GM18909 (cell line): ENCODE results near the gene OSBPL2.

Source experiments
- ATAC-seq: cut with Tn5 transposase; IDR thresholded peaks from one replicate; pipeline ENCODE4 v1.9.1; 2021; ENCODE audit warnings: mild to moderate bottlenecking; ENCODE audit not compliant: unreplicated experiment, poor library complexity

Gene OSBPL2

DNA sequence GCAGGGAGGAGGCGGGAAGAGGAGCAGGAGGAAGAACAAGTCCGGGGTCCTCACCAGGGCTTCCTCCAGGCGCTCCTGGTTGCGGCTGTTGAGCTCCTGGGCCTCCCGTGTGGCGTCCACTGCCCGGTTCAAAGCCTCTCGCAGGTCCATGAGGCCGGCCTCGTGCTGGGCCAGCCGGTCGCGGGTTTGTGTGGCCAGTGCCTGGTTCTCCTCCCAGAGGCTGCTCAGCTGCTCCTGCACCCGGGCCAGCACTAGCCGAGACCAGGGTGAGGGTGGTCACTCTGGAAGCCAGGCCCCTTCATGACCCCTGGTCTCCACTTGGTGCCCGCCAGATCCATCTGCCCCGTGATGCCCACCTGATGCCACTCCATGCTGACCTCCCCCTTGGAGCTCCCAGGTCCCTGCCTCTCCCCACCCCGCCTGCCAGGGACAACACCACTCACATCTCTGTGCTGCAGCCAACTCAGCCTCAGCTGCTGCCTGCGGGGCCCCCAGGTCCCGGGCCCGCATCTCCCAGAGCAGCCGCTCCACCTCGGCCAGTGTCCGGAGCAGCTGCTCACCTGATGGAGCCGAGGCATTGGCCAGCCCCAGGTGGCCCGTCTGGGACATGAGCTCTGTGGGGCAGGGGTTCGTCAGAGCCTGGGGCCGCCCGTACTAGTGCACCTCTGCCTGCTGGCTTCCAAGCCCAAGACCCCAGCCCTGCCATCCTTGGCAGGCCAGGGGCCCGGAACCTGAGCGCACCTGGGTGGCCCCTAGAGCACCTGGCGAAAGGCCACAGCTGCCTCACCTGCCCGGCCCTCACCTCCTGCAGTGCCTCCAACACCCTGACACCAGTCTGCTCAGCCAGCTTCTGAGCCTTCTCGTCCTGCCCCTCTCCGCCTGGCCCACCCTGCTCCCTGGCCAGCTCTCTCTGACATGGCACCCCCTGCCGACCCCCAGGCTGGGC is 80.4 kb downstream of the OSBPL2 start:
- ATAC-seq: no peak

DNA sequence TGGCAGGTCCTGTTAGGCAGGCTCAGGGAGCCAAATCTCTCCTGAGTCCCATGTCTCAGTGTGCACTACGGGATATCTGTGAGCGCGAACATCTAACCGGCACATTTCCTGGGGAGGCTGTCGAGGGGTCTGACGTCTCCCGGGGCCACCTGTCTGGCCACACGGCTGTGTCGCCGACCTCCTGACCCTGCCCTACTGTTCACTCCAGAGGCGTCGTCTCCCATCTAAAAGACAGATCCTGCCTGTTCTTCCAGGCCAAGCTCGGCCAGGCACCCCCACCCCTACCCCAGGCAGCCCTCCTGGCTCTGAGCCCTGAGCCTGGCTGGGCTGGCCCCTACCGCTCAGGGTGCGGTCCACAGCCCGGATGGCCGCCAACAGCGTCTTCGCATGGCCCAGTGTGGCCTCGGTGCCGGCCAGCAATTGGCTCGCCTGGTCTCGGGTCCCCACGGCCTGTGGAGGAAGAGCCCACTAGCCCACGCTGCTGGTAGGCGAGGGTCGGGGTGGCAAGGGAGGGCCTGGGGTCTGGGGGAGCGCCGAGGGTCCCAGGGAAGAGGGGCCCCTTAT is 81.1 kb downstream of the OSBPL2 start:
- ATAC-seq: no peak

DNA sequence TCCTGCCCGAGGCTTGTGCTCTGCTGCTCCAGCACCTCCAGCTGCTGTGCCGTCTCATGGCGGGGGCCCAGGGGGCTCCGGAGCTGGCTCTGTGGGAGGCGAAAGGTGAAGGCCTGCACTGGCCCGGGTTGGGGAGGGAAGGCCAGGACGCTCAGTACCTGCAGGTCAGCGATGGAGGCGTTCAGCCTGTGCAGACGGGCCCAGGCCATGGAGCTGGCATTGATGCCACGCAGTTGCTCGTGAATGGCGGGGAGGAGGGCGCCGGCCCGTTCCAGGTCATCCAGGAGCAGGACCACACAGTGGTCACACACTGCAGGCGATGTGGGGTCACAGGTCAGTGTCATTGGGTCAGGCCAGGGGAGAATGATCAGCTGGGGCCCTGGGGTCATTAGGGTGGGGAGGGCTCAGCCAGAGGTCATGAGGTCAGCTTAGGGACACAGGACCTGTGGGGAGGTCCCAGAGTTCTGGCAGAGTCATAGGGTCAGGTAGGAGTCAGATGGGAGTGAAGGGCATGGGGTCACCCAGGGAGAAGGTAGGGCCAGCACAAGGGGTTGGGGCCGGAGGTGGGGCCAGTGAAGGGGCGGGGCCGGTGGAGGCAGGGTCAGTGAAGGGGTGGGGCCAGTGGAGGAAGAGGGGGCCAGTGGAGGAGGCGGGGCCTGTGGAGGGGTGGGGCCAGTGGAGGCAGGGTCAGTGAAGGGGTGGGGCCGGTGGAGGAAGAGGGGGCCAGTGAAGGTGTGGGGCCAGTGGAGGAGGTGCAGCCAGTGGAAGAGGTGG is 82.4 kb downstream of the OSBPL2 start:
- no peak for ATAC-seq

DNA sequence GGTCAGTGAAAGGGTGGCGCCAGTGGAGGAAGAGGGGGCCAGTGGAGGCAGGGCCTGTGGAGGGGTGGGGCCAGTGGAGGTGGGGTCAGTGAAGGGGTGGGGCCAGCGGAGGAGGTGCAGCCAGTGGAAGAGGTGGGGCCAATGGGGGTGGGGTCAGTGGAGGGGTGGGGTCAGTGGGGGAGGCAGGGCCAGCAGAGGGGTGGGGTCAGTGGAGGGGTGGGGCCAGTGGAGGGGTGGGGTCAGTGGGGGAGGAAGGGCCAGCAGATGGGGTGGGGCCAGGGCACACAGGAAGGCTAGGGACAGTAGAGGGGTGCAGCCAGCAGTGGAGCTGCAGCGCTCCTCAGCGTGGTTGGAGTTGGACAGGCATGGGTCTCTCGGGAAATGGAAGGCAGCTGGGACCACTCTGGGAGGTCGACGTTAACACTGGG is 83.2 kb downstream of the OSBPL2 start:
- no peak for ATAC-seq

DNA sequence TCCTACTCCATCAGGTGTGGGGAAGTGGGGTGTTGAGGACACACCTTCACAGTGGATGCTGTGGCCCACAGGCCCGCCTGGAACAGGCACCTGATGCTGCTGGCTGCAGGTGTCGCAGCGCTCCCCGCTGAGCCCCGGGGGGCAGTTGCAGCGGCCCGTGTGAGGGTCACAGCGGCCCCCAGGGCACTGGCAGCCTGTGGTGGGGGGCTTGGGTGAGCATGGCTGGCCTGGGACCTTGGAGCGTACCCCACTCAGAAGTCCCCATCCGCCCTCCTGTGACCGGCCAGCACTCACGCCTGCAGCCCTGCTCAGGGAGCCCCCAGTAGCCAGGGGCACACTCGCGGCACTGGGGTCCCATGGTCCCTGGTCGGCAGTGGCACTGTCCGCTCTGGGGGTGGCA is 83.7 kb downstream of the OSBPL2 start:
- no peak for ATAC-seq

DNA sequence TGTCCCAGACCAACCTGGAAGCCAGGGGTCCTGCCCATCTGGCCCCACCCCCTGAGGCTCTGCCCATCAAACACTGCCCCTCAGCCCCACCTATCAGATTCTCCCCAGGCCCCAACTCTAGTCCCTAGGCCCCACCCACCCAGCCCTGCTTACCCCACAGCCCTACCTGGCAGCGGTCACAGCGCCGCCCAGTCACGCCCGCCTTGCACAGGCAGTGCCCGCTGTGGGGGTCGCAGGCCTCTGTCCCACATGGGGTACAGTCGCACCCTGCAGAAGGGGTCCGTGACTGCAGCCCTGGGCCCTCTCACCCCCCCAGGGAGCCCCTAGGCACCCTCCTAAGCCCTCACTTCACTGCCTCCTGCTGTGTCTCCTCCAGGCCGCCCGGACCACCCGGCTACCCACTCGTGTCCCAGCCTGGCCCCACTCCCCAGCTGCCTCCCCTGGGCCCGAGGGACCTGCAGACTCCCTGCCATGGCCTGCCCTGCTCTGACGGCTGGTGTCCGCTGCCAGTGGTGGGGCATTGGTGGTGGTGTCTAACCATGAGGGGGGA is 84.2 kb downstream of the OSBPL2 start:
- no peak for ATAC-seq

DNA sequence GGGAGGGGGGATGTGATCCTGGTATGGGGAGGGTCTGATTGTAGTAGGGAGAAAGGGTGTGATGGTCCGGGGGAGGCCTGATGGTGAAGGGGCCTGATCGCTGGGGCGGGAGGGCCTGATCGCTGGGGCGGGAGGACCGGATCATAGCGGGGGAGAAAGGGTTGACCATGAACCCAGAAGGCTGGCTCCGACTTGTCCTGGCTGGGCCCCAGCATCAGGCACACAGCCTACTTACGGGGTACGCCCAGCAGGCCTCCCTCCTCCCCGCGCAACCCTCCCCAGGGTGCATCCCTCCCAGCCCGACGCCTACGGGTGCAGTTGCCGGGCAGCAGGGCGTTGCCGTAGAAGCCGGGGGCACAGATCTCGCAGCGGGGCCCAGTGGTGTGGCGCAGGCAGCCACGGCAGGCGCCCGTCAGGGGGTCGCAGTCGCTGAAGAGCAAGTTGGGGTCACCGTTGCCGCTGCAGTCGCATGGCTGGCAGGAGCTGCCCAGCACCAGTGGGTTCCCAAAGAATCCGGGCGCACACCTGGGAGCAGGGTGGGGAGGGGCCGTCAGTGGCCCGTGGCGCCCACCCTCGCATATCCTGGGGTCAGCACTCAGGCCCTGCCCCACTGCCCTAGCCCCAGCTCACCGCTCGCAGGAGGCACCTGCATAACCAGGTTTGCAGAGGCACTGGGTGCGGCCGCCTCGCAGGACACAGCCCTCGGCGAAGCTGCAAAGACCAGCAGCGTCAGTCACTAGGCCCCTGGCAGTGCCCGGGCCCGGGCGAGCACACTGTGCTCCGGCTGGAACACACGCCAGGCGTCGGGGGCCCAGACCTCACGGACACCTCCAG is 85.0 kb downstream of the OSBPL2 start:
- ATAC-seq: no peak

DNA sequence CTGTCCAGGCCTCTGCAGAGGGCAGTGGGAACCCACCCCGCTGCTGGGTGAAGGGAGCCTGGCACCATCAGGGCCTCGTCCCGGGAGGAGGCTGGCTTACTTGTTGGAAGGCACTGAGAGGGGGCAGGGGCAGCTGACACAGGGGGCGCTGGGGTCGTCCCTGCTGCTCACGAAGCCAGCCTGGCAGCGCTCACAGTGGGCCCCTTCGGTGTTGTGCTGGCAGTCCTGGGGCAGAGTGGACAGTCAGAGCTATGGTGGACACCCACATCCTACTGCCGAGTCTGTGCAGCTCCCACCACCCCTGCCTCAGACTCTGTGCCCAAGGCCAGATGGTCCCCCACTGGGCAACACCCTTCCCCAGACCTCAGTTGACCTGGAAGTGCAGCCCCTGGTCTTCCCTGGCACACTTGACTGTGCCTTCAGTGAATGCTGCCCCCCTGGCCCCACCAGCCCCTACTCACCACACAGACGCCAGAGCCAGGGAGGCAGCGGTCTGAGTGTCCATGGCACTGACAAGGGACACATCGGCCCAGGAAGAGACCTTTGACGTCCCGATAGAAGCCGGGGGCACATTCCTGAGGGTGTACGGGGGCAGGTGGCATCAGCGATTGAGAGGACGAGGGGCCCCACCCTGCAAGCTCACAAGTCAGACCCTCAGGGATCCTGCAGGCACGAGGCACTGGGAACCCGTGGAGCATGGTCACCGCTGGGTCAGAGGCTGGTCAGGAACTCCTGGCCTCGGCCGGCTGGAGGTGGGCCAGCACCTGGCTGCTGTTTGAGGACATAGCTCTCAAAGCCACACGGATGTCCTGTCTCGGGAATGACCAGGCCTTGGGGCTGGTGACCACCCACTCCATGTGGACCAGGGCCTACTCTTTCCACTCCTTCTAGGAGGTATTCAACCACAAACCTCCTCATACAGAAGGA is 85.9 kb downstream of the OSBPL2 start:
- no peak for ATAC-seq

DNA sequence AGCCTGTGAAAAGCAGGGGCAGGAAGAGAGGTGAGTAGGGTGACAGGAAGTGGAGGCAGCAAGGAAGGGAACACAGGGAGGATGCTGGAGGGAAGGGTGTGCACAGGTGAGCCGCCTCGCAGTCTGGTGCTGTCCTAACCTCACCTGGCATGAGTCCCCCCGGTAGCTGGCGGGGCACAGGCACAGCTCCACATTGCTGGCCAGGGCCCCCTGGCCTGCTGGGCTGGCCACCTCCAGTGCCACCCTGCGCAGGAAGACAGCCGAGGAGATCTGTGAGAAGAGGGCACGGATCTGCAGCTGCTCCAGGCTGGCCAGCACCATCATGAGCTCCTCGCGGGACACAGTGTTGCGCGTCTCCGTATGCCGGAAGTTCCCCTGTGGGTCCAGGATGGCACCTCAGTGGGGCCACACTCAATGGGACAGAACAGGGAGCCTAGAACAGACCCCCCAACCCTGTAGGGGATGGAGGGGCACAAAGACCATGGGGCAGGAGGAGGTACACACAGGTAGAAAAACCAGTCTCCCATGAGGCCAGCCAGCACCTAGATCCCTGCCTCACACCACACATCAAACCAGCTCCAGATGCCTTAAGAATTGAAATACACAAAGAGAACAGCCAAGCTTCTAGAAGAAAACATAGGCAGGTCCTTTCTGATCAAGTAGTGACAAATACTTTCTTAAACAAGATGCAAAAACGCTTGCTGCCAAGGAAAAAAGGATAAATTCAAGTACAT is 87.0 kb downstream of the OSBPL2 start:
- ATAC-seq: no peak

DNA sequence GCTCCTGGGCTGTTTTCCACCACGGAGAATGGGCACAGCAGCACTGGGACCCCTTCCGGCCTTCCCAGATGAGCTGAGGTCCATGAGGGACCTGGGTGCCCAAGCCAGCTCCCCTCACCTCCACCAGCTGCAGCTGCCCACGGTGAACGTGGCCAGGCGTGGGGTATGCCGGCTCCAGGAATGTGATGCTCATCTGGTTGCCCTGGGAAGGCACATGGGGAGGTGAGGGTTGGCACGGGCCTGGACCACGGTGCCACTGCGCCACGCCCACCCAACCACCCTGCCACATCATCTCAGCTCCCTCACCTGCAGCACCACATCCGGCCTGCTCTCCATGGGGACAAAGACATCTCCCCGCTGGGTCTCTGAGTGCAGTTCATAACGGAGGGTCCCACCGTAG is 88.2 kb downstream of the OSBPL2 start:
- ATAC-seq: no peak

DNA sequence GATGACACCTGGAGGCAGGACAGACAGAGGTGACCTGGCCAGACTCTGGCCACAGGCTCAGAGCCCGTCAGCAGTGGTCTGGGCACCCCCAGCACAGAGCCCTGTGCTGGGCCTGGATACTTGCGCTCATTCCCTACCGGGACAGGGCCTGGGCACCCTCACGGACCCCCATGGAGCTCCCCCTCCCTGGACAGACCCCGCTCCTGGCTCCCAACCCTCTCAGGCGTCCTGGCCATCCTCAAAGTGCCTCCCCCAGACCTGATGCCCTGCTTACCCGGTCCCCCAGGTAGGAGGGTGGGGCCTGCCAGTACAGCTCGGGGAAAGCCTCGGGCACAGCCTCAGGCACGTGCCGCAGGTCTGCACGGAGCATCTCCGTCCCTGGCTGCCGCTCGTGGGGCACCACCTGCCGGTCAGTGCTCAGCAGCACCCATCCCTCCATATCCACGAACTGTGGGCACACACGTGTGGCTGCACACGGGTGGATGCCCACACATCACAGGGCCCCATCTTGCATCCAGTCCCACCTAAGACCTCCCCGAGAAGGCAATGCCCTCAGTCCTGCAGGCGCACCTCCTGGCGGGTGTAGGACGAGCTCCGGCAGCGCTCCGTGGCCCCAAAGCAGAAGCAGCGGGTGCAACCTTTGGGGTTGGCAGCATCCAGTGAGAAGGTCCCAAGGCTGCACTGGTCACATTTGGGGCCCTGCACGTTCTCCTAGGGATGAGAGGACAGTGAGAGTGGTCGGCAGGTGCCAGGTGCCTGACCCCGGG is 88.8 kb downstream of the OSBPL2 start:
- no peak for ATAC-seq

DNA sequence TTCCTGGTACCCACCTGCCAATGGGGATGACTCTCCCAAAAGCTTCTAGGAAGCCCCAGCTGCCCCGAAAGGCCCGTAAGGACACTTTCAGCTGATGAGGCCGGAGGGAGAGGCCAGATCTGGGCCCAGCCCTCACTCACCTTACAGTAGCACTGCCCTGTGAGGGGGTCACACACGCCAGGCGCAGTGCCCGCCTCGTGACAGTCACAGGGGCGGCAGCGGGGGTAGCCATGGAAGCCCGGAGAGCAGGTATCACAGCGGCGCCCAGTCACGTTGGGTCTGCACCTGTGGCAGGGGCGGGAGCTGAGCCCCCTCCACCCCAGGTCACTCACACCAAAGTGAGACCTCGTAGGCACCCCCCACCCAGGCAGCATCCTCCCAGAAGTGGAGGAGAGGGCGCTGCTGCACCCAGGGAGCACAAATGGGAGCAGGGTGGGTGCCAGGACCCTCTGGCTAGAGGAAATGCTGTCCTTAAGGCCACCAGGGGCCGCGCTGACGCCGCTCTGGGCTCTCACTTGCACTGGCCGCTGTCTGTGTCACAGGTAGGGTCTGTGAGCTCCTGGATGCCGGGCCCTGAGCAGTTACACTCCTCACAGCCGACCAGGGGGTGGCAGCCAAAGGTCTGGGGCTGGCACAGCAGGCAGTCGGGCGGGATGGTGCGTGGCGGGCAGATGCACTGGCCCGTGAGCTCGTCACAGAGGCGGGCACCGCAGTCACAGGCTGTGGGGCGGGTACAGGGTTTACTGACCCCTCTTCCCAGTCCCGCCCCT is 89.6 kb downstream of the OSBPL2 start:
- ATAC-seq: no peak

DNA sequence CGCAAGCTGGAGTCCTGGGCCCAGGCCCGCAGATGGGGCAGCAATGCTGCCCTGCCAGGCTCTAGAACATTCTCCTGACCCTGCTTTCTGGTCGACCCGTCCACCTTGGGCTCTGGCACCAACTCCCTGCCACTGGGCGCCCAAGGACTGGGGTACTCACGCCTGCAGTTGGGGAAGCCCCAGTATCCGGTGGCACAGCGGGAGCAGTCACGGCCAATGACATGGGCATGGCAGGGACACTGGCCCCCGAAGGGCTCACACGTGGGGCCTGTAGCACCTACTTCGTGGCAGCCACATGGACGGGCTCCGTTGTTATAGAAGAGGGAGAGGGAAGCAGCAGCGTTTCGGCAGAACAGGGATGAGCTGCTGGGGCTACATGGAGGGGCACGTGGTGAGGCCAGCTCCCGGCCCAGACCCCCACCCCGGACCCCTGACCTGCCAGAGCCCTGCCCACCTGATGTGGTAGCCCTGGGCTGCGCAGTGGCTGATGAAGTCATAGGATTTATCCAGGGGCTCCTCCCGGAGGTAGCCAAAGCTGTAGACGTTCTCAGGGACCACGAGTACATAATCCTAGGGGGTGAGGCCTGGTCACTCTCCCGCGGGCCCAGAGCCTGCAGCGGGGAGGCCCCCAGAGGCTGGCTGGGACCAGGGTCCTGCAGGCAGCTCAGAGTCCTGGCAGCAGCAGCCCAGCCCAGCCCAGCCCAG is 90.5 kb downstream of the OSBPL2 start:
- no peak for ATAC-seq

DNA sequence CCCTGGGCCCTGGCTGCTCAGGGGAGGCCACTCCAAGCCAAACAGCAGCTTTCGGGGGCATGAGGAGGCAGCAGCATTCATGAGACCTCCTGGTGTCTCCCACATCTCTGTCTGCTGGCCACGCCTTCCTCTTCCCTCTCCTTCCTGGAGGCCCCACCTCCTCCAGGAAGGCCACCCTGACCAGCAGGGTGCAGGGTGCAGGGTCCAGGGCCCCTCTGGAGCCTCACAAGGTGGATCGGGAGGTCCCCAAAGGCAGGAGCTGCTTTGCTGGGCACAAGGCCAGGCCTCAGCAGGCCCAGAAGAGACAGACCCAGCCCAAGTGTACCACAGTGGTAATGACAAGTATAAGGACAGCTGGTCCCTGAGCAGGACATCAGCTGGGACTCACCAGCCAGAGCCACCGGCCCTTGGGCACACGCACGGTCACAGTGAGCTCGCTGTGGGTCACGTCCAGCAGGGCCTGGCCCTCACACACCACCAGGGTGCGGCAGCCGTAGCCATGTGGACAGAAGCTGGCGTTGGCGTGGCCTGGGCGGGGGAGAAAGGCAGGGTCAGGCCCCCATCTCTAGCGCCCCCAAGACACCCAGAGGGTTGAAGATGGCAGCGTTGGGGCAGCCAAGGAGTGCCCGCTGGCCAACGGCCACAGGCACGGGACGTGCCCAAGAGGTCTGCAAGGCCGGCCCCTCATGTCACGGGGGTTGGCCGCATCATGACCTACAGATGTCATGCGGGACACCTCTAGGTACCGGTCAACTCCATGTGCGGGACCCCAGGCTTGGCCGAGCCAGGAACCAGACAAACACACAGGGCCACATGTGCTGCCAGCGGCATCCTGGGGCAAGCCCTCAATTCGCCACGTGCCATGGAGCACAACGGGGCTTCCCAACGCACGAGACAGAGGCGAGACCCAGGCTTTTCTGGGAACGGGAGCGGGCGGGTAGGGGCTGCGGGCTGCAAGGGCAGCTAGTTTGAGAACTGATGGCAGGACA is 91.4 kb downstream of the OSBPL2 start:
- no peak for ATAC-seq
